ENCODE results near the gene PPIB.

PPIB gene

GRCh38 chr15:64157599-64158125 lies 5.2 kb downstream of the PPIB start:
- DNase-seq: no peak

- DNase-seq: no peak
These were observed 6.0 kb downstream of the PPIB start for GRCh38 chr15:64156652-64157331.

GRCh38 chr15:64155802-64156651 lies 6.8 kb downstream of the PPIB start:
- DNase-seq: no peak

- peak; percentile 82 for DNase-seq
These were observed 9.1 kb downstream of the PPIB start for GRCh38 chr15:64153480-64154367.

GRCh38 chr15:64152507-64153387 lies 10.1 kb downstream of the PPIB start:
- DNase-seq: no peak

- no peak for DNase-seq
These were observed 10.9 kb downstream of the PPIB start, which contains the start of gene SNX22 for GRCh38 chr15:64151727-64152506. SNX22 (plus strand) TSS chr15:64151731; CDS start chr15:64151776, 45 bp downstream.

- no peak for DNase-seq
These were observed 12.8 kb downstream of the PPIB start for GRCh38 chr15:64149893-64150578.

GRCh38 chr15:64149424-64149823 lies 13.4 kb downstream of the PPIB start:
- no peak for DNase-seq

GRCh38 chr15:64148581-64148980 lies 14.2 kb downstream of the PPIB start:
- no peak for DNase-seq

GRCh38 chr15:64148168-64148567 lies 14.7 kb downstream of the PPIB start:
- no peak for DNase-seq

- DNase-seq: no peak
These were observed 15.7 kb downstream of the PPIB start for GRCh38 chr15:64146885-64147681.

- DNase-seq: no peak
These were observed 16.3 kb downstream of the PPIB start for GRCh38 chr15:64146520-64146884.

- no peak for DNase-seq
These were observed 16.8 kb downstream of the PPIB start for GRCh38 chr15:64146041-64146440.

- DNase-seq: no peak
These were observed 18.1 kb downstream of the PPIB start for GRCh38 chr15:64144565-64145281.

GRCh38 chr15:64144192-64144564 lies 18.6 kb downstream of the PPIB start:
- no peak for DNase-seq

GRCh38 chr15:64143276-64143675 lies 19.5 kb downstream of the PPIB start:
- DNase-seq: no peak

- DNase-seq: no peak
These were observed 20.9 kb downstream of the PPIB start for GRCh38 chr15:64141798-64142512.

Measured in fibroblast of skin of back (primary cell).